ENCODE measurements around the gene GOLGA8S. TPM values are rescaled to one million over a fixed set of nuclear protein-coding genes. Genes with fewer than 3 reads are reported as not detected.
"Not testable (repeated sequence)": the region's sequence is repeated elsewhere in the genome, so short reads cannot be mapped to it uniquely, and the experiment has no call there.

The GOLGA8S gene, protein sequence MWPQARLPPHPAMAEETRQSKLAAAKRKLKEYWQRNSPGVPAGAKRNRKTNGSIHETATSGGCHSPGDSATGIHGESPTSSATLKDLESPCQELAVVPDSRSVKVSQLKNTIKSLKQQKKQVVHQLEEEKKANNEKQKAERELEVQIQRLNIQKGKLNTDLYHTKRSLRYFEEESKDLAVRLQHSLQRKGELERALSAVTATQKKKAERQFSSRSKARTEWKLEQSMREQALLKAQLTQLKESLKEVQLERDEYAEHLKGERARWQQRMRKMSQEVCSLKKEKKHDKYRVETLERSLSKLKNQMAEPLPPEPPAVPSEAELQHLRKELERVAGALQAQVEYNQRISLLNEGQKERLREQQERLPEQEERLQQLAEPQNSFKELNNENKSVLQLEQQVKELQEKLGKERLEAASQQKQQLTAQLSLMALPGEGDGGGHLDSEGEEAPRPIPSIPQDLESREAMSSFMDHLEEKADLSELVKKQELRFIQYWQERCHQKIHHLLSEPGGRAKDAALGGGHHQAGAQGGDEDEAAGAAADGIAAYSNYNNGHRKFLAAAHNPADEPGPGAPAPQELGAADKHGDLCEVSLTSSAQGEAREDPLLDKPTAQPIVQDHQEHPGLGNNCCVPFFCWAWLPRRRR
- total RNA-seq = 0.30 TPM
- long read RNA-seq = 0 reads

DNA sequence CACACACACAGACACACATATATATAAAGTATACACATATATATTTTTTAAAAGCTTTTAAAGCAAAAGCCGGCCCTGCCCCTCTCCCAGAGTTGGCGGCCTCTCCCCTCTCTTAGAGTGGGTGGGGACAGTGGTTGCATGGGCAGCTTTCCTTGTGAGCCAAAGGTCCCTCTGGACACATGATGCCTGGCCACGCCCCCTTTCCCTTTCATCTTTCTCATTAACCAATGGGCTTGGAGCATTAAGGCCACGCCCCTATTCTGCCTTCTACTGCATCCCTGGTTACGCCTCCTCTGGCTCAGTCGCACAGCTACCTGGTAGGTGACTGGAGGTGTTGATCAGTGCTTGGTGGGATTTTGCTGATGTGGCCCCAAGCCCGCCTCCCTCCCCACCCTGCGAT is at the start of gene GOLGA8S:
TSS of gene GOLGA8S (plus strand) at position 301 of the 400 bp plus-strand sequence. CDS start at position 363, 62 bp downstream.
- intact Hi-C loops (cut with DNase I); DNase-seq (ENCODE audit: missing footprints); ATAC-seq: not testable (repeated sequence)

DNA sequence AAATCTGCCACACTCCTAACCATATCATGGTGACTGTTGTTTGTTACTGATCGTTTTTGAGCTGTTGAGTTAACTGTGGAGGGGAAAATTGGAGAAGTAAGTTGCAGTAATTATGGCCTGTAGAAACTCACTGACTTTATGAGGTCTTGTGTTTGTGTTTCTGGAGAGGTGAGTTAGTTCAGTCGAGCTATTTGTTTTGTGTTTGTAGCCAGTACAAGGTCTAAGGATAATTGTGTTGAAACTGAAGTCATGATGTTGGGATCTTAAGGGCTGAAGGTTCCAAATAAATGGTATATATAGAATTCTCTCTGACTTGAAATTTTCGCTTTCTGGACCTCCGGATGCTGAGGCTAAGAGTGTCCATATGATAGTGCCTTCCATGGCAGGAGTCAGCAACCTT is 49.7 kb upstream of the GOLGA8S start:
- ATAC-seq; intact Hi-C loops (cut with DNase I); DNase-seq (ENCODE audit: missing footprints): not testable (repeated sequence)

DNA sequence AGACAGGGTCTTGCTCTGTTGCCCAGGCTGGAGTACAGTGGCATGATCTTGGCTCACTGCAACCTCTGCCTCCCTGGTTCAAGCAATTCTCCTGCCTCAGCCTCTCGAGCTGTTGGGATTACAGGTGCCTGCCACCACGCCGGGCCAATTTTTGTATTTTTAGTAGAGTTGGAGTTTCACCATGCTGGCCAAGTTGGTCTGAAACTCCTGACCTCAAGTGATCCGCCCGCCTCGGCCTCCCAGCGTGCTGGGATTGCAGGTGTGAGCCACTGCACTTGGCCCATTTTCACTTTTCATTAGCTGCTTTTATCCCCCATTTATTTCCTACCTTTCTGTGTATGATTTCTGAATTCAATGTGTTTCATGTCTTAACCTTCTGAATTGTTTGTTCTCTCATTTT is 48.6 kb upstream of the GOLGA8S start:
- DNase-seq (ENCODE audit: missing footprints); ATAC-seq; intact Hi-C loops (cut with DNase I): not testable (repeated sequence)

DNA sequence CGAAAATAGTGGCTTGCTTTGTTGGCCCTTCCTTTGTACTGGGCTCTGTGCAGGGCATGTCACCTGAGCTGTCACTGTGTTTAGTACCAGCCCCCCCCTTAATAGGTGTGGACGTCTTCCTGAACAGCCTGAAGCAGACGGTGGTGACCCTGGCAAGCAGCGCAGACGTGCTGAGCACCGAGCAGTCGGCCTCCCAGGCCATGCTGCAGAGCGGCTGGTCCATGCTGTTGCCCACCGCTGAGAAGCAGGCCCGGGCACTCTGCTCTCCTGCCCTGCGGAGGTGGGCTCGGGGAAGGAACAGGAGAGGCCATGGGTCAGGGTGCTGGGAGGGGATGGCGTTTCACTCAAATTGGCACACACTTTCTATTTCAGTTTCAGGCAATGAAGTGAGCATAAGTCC is 43.3 kb upstream of the GOLGA8S start:
- intact Hi-C loops (cut with DNase I); ATAC-seq; DNase-seq (ENCODE audit: missing footprints): not testable (repeated sequence)

DNA sequence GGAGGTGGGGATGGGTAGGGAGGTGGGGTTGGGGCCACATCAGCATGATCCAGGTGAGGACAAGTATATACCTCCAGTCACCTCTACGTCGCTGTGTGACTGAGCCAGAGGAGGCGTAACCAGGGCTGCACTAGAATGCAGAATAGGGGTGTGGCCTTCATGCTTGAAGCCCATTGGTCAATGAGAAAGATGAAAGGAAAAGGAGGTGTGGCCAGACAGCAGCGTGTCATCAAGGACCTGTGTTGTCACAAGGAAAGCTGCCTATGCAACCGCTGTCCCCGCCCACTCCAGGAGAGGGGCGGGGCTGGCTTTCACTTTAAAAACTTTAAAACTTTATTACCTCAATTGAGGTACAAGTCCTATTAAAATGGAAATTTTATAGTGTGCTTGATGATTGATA is 20.5 kb upstream of the GOLGA8S start, which contains the start of gene GOLGA6L26:
TSS of gene GOLGA6L26 (minus strand) at position 101 of the 400 bp plus-strand sequence. CDS start at position 40, 61 bp downstream.
- DNase-seq (ENCODE audit: missing footprints); intact Hi-C loops (cut with DNase I); ATAC-seq: not testable (repeated sequence)

DNA sequence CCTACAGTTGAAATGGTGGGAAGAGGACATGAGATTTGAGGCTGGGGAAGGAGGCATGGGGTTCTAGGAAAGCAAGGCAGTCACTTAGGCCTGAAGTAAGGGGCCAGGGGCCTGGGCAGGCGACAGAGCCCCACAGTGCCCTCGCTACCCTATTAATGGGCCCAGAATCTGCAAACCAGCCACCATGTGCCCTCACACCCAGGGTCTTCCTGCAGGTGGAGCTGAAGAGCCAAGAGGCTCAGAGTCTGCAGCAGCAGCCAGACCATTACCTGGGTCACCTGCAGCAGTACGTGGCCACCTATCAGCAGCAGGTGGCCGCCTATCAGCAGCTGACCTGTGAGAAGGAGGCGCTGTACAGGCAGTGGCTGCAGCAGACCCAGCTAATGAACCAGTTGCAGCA is 8.1 kb downstream of the GOLGA8S start:
- DNase-seq (ENCODE audit: missing footprints); intact Hi-C loops (cut with DNase I); ATAC-seq: not testable (repeated sequence)

DNA sequence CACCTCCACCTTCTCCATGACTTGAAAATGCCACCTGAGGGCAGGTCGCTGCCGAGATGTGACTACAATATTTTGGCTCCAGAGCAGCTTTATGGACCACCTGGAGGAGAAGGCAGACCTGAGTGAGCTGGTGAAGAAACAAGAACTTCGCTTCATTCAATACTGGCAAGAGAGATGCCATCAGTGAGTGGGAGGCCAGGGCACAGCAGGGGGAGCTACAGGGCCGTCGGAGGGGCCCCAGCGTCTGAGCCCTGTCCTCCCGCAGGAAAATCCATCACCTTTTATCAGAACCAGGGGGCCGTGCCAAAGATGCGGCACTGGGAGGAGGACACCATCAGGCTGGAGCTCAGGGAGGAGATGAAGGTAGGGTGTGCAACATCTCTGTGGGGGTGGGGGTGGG is 9.7 kb downstream of the GOLGA8S start:
- intact Hi-C loops (cut with DNase I); DNase-seq (ENCODE audit: missing footprints); ATAC-seq: not testable (repeated sequence)

DNA sequence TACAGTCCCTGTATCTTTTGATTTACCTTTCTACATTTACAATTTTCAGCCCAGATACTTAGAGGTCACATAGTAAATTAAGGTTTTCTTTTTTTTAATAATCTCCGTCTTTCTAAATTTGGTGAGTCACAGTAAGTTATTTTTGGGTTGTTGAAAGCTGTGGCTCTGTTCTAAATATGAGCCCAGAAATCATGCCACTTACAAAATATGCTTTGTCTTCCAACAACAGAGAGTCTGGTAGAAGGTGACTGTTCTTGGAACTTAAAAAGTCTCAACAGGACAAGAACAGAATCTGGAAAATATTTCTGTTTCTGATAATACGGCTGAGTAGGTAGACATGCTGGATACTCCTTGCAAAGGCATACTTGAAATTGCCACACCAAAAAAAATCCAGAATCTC is 16.0 kb downstream of the GOLGA8S start:
- no peak for DNase-seq (ENCODE audit: missing footprints)
- intact Hi-C loops (cut with DNase I) = no loop called here
- ATAC-seq = no peak

DNA sequence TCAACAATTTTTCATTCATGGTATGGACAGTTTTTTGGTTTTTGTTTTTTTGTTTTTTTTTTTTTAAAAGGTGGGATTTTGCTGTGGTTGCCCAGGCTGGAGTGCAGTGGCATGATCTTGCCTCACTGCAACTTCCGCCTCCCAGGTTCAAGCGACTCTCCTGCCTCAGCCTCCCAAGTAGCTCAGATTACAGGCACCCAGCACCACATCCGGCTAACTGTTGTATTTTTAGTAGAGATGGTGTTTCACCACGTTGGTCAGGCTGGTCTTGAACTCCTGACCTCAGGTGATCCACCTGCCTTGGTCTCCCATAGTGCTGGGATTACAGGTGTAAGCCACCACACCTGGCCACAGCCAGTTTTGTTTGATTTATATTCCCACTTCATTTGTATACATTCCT is 16.6 kb downstream of the GOLGA8S start:
- intact Hi-C loops (cut with DNase I); DNase-seq (ENCODE audit: missing footprints); ATAC-seq: not testable (repeated sequence)

DNA sequence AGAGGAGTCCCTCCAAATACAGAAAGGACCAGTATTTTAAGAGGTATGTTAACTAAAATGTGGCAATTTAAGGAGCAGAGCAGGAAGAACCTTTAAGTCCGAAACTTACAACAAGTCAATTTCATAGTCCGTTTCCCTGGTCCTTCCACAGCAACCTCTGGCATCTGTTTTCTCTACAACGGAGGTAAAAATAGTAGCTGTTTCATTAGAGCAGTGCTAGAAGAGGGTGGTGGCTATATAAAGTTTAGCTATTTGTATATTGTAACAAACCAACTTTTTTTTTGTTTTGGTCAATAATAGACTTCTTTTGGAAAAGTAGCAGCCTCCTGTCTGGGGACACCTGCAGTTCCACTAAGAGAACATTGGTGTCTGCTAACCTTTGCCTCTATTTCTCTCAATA is 17.3 kb downstream of the GOLGA8S start:
- intact Hi-C loops (cut with DNase I); DNase-seq (ENCODE audit: missing footprints): not testable (repeated sequence)
- peak; percentile 42 for ATAC-seq

DNA sequence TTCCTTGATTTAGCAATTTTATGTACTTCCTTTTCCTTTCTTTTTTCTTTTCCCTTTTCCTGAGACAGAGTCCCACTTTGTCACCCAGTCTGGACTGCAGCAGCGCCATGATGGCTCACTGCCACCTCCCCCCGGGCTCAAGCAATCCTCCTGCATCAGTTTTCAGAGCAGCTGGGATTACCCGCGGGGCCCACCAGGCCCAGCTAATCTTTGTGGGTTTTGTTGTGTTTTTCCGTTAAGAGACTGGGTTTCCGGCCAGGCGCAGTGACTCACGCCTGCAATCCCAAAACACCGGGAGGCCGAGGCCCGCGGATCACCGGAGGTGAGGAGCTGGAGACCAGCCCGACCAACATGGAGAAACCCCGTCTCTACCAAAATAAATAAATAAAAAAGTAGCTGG is 17.7 kb downstream of the GOLGA8S start:
- no peak for DNase-seq (ENCODE audit: missing footprints)
- intact Hi-C loops (cut with DNase I) = no loop called here
- ATAC-seq = peak; percentile 20

DNA sequence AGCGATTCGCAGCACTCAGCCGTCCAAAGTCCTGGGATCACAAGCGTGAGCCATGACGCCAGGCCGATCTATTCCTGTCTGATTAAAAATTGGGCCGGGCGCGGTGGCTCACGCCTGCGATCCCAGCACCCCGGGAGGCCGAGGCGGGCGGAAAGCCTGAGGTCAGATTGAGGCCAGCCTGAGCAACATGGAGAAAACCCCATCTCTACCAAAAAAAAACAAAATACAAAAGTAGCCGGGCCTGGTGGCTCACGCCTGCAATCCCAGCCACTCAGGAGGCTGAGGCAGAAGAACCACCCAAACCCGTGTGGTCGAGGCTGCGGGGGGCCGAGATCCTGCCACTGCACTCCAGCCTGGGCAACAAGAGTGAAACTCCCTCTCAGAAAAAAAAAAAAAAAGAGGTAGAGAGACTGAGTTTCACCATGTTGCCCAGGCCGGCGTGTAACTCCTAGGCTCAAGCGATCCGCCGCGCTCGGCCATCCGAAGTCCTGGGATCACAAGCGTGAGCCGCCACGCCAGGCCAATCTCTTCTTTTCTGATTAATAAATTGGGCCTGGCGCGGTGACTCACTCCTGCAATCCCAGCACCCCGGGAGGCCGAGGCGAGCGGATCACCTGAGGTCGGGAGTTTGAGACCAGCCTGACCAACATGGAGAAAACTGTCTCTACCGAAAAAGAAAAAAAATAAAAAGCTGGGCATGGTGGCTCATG is 18.5 kb downstream of the GOLGA8S start:
- intact Hi-C loops (cut with DNase I); ATAC-seq; DNase-seq (ENCODE audit: missing footprints): not testable (repeated sequence)

DNA sequence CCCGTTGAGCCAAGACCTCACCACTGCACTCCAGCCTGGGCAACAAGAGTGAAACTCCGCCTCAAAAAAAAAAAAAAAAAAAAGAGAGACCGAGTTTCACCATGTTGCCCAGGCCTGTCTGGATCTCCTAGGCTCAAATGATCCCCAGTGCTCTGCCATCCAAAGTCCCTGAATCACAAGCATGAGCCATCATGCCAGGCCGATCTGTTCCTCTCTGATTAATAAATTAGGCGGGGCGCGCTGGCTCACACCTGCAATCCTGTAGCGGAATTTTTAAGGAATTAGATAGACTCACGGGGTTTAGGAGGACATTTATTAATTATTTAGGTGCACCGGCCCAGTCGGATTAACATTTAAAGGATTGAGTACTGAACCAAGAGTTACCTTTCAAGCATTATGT is 19.7 kb downstream of the GOLGA8S start:
- intact Hi-C loops (cut with DNase I); DNase-seq (ENCODE audit: missing footprints); ATAC-seq: not testable (repeated sequence)

DNA sequence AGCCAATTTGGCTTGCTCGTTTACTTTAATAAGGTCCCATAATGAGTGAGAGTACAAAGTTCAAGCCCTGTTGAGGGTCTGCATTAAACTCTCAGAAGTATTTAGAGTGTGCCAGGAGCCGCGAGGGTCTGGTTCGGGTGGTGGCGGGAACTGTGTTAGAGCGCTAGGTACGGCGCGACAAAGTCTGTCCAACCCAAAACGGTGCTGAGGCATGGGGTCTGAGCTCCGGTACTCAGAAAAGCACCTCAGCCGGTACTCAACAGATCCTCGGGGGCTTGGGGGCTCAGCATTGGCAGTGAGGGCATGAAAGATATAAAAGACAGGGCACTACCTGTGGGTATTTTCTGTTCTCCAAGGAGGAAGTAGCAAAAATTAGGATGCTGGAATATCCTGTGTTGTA is 24.4 kb downstream of the GOLGA8S start:
- DNase-seq (ENCODE audit: missing footprints); intact Hi-C loops (cut with DNase I); ATAC-seq: not testable (repeated sequence)

DNA sequence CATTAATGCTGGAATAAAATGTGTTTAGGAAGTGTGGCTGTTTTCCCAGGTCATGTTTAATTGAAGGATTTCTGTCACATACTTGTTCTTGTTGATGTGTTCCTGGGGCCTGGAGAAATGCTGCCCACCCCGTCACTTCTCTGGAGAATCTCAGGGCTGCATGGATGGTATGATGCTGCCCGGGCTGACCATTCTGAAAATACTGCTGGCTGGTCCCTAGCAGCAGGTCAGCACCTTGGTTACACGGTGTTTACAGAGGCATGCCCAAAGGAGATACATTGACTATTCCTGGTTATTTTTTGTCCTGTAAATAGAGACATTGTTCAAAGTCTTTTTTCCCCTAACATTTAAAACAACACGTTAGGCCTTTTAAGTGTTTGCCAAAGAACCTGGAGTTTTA is 26.2 kb downstream of the GOLGA8S start:
- intact Hi-C loops (cut with DNase I); DNase-seq (ENCODE audit: missing footprints); ATAC-seq: not testable (repeated sequence)

DNA sequence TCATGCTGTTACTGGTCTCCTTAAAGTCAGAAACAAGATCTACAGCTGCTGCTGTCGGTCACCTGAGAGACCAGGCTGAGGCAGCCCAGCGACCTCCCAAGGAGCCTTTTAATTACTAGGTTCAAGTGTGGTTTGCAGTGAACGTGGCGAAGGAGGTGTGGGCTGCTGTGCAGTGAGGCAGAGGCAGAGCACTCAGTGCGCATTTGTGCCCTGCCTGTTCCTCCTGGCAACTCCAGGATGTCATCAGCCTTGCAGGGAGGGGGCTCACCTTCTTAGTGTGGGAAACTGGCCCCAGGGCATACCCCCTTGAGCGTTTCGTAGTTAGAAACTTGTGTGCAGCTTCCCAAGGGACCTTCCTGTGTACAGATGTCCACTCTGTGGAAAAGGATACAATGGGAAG is 26.6 kb downstream of the GOLGA8S start:
- intact Hi-C loops (cut with DNase I); DNase-seq (ENCODE audit: missing footprints); ATAC-seq: not testable (repeated sequence)

DNA sequence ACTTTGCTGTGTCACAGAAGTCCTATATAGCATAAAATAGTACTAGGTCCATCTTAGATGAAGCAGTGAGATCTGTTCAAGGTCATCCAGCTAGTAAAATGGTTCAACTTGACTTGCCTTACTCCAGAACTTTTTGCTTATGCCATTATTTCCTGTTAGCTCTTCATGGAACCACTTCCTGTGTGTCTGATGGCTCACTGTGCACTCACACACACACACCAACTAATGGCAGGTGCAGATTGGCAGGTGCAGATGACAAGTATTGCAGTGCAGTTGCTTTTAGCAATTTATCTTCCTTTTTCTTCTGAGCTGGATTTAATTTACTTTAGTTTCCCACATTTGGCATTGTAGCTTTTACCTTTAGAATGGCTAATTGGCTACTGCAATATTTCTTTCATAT is 29.8 kb downstream of the GOLGA8S start:
- intact Hi-C loops (cut with DNase I) = no loop called here
- DNase-seq (ENCODE audit: missing footprints) (no peak), ATAC-seq (no peak)

DNA sequence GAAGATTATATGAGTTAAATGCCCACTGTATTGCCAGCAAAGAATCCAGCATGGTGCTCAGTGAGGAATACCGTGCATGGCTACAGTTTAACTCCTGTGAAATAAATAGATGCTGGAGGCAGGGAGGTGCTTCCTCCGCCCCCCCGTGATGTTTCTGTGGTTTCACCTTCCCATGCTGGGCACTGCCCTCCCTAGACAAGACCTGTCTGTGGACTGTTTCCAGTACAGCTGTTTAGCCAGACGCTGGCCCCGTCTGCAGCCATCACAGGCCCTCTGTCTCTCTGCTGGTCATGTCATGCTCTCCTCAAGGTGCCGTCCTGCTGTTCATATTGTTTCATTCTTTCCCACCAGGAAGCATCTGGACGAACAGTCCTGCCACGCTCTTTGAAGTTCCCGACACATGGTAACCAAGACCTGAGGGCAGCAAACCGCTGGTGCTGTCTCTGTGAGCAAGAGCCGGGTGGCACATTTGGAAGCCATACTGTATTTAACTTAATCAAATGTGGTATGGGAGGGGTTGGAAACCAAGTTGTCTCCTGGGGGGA is 31.4 kb downstream of the GOLGA8S start:
- DNase-seq (ENCODE audit: missing footprints) = no peak
- ATAC-seq = no peak
- intact Hi-C loops (cut with DNase I) = no loop called here

All from Right ventricle myocardium inferior (tissue), 1 donor.